K562 (cell line): Measurements from ENCODE around the gene ZNF276. TPM values are rescaled to one million over a fixed set of nuclear protein-coding genes. Genes with fewer than 3 reads are reported as not detected.

Experiments used
- BCOR ChIP-seq: fragments of 450-650 bp; IDR thresholded peaks from 2 replicates; pipeline ENCODE4 v1.6.1; 2016
- BRD4 ChIP-seq: fragments of 200-600 bp; sonication (generic); IDR thresholded peaks from 2 replicates; pipeline ENCODE4 v1.6.1; 2017; ENCODE audit warnings: inconsistent platforms
- DPF2 ChIP-seq: fragments of 450-650 bp; IDR thresholded peaks from 2 replicates; pipeline ENCODE4 v1.6.1; 2016
- KAT2B ChIP-seq: IDR thresholded peaks from one replicate; pipeline ENCODE4 v1.6.1; 2012; ENCODE audit warnings: low read depth, mild to moderate bottlenecking, control low read depth, inconsistent platforms, low read length, moderate library complexity
- MTA2 ChIP-seq: fragments of 450-650 bp; IDR thresholded peaks from 2 replicates; pipeline ENCODE4 v1.6.1; 2016; ENCODE audit warnings: low read depth
- MTA3 ChIP-seq: fragments of 450-650 bp; formaldehyde crosslinking; IDR thresholded peaks from 2 replicates; pipeline ENCODE4 v1.6.1; 2017; ENCODE audit warnings: mild to moderate bottlenecking, borderline replicate concordance
- RB1 ChIP-seq: fragments of 450-650 bp; IDR thresholded peaks from 2 replicates; pipeline ENCODE4 v1.6.1; 2017; ENCODE audit warnings: low read depth, mild to moderate bottlenecking
- SIRT6 ChIP-seq: IDR thresholded peaks from one replicate; pipeline ENCODE4 v1.6.1; 2012; ENCODE audit warnings: low read depth, mild to moderate bottlenecking, control low read depth, inconsistent platforms, low read length, moderate library complexity
- SMAD3 ChIP-seq: fragments of 450-650 bp; formaldehyde crosslinking; conservative IDR thresholded peaks from 2 replicates; pipeline ENCODE4 v1.4.0; 2020; ENCODE audit warnings: mild to moderate bottlenecking
- SRSF7 ChIP-seq: fragments of 200-400 bp; formaldehyde crosslinking; optimal IDR thresholded peaks from 2 replicates; pipeline ENCODE3; 2017; ENCODE audit warnings: mild to moderate bottlenecking, low read depth, low read length
- THRAP3 ChIP-seq: fragments of 450-650 bp; IDR thresholded peaks from 2 replicates; pipeline ENCODE4 v1.6.1; 2016; ENCODE audit warnings: mild to moderate bottlenecking, inconsistent platforms, borderline replicate concordance
- TRIM24 ChIP-seq, 2 experiments: fragments of 450-650 bp; IDR thresholded peaks; 2 replicates each; pipeline ENCODE4 v1.6.1; 2016
- ZBTB40 ChIP-seq, 2 experiments: fragments of 450-650 bp in 1 of 2; sonication (generic) in 1 of 2; formaldehyde crosslinking in 1 of 2; IDR thresholded peaks; 2 replicates each; pipeline versions ENCODE4 v1.7.1 to v1.9.0; 2016 to 2022; ENCODE audit warnings: inconsistent platforms in 1 of 2, mild to moderate bottlenecking in 1 of 2, missing genetic modification reagents in 1 of 2
- ZFP36 ChIP-seq: fragments of 150-350 bp; IDR thresholded peaks from 2 replicates; pipeline ENCODE4 v1.6.1; 2018; ENCODE audit warnings: low read length, low read depth; ENCODE audit not compliant: partially characterized antibody
- polyA plus RNA-seq, 8 experiments: library from polyadenylated mRNA; depleted of rRNA in 4 of 8; stranded (reverse) in 5 of 8; unstranded in 3 of 8; fragments of >200 nt; fragmentation: Nextera tagmentation in 2 of 8; fragmentation: Illumina TruSeq in 1 of 8; extraction: Ambion mirVana in 2 of 8; extraction: Trizol in 1 of 8; gene quantifications; 2 replicates each; pipeline versions ENCODE4 v1.2.1 to v1.2.3, GENCODE V29; 2011 to 2014; ENCODE audit warnings: inconsistent platforms in 1 of 8, missing spikeins in 1 of 8
- total RNA-seq, 7 experiments: library from RNA; depleted of rRNA in 6 of 7; stranded (reverse); fragments of >200 nt in 6 of 7; fragmentation: Illumina TruSeq in 2 of 7; extraction: Trizol in 2 of 7; gene quantifications; 2 replicates each; pipeline versions ENCODE4 v1.2.1 to v1.2.3, GENCODE V29; 2011 to 2021; ENCODE audit warnings: low replicate concordance in 1 of 7
- TF ChIP-seq, protein P1 (sequence below): fragments of 450-650 bp; IDR thresholded peaks from one replicate; pipeline ENCODE4 v1.6.1; 2018; ENCODE audit warnings: mild to moderate bottlenecking, moderate library complexity; ENCODE audit not compliant: partially characterized antibody
- TF ChIP-seq, protein P2 (sequence below): fragments of 250-450 bp; sonication (Bioruptor Pico); IDR thresholded peaks from 2 replicates; pipeline ENCODE4 v1.5.0; 2021; ENCODE audit warnings: mild to moderate bottlenecking, borderline replicate concordance

ZNF276 gene
- total and polyA plus RNA-seq, 9 of the 15 experiments (the other 6 are each of a cell fraction or from before 2014, with no cell fraction given), result 0.49 to 43.9 (median 15.8) TPM

DNA sequence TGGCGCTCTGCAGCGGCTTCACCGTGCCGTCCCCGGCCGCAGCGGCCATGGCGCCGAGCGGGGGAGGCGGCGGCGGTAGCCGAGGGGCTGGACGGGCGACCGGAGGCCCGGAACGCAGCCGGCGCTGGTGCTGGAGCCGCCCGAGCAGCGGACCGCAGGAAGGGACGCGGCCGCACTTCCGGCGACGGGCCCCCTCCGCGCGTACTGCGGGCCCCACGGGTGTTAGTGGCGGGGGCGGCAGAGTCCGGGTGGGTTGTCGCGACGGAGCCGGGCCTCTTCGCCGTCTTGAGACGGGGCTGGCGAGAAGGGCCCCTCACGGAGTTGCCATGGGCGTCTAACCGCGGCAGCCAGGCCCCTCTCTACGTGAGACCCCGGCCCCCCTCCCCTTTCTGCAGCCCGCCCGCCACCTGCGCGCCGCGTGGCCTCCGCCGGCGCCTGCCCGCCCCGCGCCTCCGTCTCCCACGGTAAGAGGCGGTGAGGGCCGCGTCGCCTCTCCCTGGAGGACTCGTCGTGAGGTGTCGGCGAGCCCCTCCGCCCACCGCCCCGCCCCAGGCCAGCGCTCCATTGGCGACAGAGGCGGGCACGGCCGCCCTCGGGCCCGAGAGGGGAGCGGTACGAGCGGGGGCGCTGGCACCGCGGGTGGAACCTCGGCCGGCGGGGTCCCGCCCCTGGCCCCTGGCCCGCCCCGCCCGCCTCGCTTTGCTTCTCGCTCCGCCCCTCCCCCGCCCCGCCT, at the start of gene ZNF276, which contains the start of gene VPS9D1 (continued):
- TF ChIP-seq ZBTB40 (IDR thresholded peaks at IDR 0.05) (peak; percentile 98), ZBTB40 (CRISPR knock-in tag; IDR thresholded peaks at IDR 0.05) (no peak), THRAP3 (no peak), TRIM24 (IDR thresholded peaks at IDR 0.05) (peak in 1 of 2 experiments; percentile 94; a peak in 2 of 4 replicates), DPF2 (no peak), BRD4 (0 out of 2 replicates have a peak, but pooled peaks have one; percentile 43), KAT2B (no peak), MTA3 (peak; percentile 93), MTA2 (no peak), SRSF7 (no peak), BCOR (no peak), RB1 (peak; percentile 95), ZFP36 (no peak), SMAD3 (0 out of 2 replicates have a peak, but pooled peaks have one; percentile 60), SIRT6 (no peak)
- TF ChIP-seq, protein P1, sequence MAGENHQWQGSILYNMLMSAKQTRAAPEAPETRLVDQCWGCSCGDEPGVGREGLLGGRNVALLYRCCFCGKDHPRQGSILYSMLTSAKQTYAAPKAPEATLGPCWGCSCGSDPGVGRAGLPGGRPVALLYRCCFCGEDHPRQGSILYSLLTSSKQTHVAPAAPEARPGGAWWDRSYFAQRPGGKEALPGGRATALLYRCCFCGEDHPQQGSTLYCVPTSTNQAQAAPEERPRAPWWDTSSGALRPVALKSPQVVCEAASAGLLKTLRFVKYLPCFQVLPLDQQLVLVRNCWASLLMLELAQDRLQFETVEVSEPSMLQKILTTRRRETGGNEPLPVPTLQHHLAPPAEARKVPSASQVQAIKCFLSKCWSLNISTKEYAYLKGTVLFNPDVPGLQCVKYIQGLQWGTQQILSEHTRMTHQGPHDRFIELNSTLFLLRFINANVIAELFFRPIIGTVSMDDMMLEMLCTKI, result no peak
- TF ChIP-seq, protein P2, sequence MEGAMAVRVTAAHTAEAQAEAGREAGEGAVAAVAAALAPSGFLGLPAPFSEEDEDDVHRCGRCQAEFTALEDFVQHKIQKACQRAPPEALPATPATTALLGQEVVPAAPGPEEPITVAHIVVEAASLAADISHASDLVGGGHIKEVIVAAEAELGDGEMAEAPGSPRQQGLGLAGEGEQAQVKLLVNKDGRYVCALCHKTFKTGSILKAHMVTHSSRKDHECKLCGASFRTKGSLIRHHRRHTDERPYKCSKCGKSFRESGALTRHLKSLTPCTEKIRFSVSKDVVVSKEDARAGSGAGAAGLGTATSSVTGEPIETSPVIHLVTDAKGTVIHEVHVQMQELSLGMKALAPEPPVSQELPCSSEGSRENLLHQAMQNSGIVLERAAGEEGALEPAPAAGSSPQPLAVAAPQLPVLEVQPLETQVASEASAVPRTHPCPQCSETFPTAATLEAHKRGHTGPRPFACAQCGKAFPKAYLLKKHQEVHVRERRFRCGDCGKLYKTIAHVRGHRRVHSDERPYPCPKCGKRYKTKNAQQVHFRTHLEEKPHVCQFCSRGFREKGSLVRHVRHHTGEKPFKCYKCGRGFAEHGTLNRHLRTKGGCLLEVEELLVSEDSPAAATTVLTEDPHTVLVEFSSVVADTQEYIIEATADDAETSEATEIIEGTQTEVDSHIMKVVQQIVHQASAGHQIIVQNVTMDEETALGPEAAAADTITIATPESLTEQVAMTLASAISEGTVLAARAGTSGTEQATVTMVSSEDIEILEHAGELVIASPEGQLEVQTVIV, result no peak
